Measurements from ENCODE around the gene IMPDH1.
"Not testable (repeated sequence)": the region's sequence is repeated elsewhere in the genome, so short reads cannot be mapped to it uniquely, and the experiment has no call there.

The IMPDH1 gene

DNA sequence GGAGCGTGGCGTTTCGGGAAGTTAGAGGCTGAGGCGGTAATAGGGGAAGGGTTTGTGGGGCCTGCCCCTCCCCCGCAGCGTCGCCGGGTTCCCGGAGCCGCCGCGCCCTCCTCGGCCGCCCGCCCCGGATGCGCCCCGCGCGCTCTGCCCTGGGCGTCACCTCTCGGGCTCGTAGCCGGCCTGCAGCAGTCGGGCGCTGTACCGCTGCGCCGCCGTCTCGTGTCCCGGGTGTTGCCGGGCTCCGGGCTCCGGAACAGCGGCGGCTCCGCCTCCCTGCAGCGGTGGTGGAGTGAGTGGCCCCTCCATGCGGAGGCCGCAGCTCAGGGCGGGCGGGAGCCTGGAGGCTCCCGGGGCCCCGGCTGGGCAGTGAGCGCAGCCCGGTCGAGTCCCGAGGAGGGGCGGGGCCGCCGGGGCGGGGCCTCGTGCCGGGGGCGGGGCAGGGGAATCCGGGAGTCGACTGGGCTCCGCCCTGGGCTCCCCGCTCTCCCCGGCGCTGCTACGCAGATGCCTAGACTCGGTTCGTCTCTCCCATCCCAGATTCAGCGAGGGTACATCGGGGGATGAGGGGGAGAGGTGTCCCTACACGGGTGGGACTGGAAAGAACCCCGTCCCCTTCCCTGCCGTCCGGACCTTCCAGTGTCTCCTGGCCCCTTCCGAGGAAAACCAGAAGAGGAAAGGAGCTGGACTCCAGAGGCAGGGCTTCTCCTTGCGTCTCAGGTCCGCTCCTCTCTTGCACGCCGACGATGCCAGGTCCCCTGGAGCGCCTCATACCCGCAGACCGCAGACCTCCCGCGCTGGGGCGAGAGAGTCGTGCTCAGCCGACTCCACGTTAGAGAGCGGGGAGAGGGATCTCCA is at the start of gene IMPDH1:
TSS of gene IMPDH1 (minus strand) at position 387 of the 855 bp plus-strand sequence. CDS start at position 306, 81 bp downstream.
- WGBS (ENCODE audit: insufficient coverage, insufficient read length) = no CpG with 5 or more reads among the region's 87 CpGs
- no peak for DNase-seq (ENCODE audit: low read depth, low spot score)

DNA sequence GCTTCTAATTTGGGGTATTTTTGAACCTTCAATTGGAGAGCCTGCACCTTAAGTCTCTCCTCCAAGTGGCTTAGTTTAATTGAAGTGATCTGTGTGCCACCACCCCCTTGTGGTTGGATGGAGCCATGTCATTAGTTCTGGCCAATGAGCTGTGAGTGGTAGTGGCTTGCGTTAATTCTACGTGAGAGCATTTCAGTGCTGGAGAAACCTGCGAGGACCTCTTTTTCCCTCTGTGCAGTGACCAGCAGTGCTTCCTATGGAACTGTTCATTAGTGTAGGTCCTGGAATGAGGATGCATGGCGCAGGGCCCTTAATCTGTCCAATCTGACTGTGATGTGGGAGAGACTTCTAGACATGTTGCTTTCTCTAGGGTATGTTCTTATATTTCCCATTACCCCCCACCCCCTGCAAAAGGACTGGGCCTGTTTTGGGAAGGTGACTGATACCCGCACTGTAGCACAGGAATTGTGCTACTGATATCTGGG is 49.7 kb upstream of the IMPDH1 start:
- H3K4me3 ChIP-seq (ENCODE audit: low read length) = no peak overlapping the region
- no peaks in the 10 kb centered on the region for H3K9me3 ChIP-seq (ENCODE audit: control insufficient read depth, insufficient read depth, low read length)
- WGBS (ENCODE audit: insufficient coverage, insufficient read length) = no CpG with 5 or more reads among the region's 5 CpGs
- no peaks in the 10 kb centered on the region; the same call in 1 of the 2 replicates for H3K4me1 ChIP-seq (ENCODE audit: control insufficient read depth, insufficient read depth, low read length)
- no peaks in the 10 kb centered on the region for H3K27me3 ChIP-seq (ENCODE audit: control insufficient read depth, insufficient read depth, low read length)
- no peak for DNase-seq (ENCODE audit: low read depth, low spot score)
- H3K27ac ChIP-seq (ENCODE audit: low read length) = no peak overlapping the region
- H3K36me3 ChIP-seq (ENCODE audit: control insufficient read depth, insufficient read depth, low read length) = no peaks in the 10 kb centered on the region; the same call in 1 of the 2 replicates

More for the DNA sequence above, at the start of gene IMPDH1:
- H3K9me3 ChIP-seq (ENCODE audit: control insufficient read depth, insufficient read depth, low read length) = no peaks in the 10 kb centered on the region
- peak within 1 kb of the TSS; percentile 59; the same call in 1 of the 2 replicates for H3K4me3 ChIP-seq (ENCODE audit: low read length)
- H3K27me3 ChIP-seq (ENCODE audit: control insufficient read depth, insufficient read depth, low read length) = peaks cover 38% of the 10 kb centered on the region
- H3K27ac ChIP-seq (ENCODE audit: low read length) = no peak within 1 kb of the TSS
- peaks cover 7% of the 10 kb centered on the region for H3K4me1 ChIP-seq (ENCODE audit: control insufficient read depth, insufficient read depth, low read length)
- H3K36me3 ChIP-seq (ENCODE audit: control insufficient read depth, insufficient read depth, low read length) = no peaks in the 10 kb centered on the region

DNA sequence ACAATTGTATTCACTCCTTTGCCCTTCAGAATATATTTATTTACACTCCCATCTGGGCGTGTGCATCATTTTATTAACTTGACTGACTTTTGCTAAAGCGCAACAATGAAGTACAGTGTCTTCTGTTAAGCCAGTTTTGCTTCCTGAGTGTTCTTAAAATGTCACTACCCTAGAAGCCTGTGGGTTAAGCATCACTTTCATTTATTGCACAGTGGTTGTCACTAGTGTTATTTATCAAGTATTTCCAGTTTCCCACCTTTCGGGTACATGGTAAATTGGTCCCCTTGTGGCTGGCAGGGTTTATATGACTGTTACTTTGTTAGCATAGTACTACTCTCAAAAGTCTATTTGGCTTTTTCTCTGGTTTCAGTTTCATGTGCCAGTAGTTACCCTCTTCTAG is 49.2 kb upstream of the IMPDH1 start:
- H3K4me3 ChIP-seq (ENCODE audit: low read length) = no peak overlapping the region
- no peak overlapping the region for H3K27ac ChIP-seq (ENCODE audit: low read length)
- WGBS (ENCODE audit: insufficient coverage, insufficient read length) = no CpG with 5 or more reads among the region's 3 CpGs
- no peaks in the 10 kb centered on the region for H3K27me3 ChIP-seq (ENCODE audit: control insufficient read depth, insufficient read depth, low read length)
- no peak for DNase-seq (ENCODE audit: low read depth, low spot score)
- H3K4me1 ChIP-seq (ENCODE audit: control insufficient read depth, insufficient read depth, low read length) = no peaks in the 10 kb centered on the region; the same call in 1 of the 2 replicates
- no peaks in the 10 kb centered on the region for H3K9me3 ChIP-seq (ENCODE audit: control insufficient read depth, insufficient read depth, low read length)
- H3K36me3 ChIP-seq (ENCODE audit: control insufficient read depth, insufficient read depth, low read length) = no peaks in the 10 kb centered on the region; the same call in 1 of the 2 replicates

DNA sequence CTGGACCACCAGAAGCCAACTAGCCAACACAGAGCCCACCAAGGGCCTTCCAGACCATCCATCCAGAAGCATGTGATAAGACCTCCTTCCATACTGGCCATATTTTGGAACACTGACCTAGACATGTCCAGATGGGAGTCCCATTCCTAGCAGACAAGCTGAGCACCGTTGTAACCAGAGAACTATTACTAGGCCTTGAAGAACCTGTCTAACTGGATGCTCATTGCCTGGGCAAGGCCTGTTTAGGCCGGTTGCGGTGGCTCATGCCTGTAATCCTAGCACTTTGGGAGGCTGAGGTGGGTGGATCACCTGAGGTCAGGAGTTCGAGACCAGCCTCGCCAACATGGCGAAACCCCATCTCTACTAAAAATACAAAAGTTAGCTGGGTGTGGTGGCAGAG is 47.6 kb upstream of the IMPDH1 start:
- H3K4me1 ChIP-seq (ENCODE audit: control insufficient read depth, insufficient read depth, low read length); H3K27me3 ChIP-seq (ENCODE audit: control insufficient read depth, insufficient read depth, low read length); H3K27ac ChIP-seq (ENCODE audit: low read length); H3K9me3 ChIP-seq (ENCODE audit: control insufficient read depth, insufficient read depth, low read length); DNase-seq (ENCODE audit: low read depth, low spot score); H3K36me3 ChIP-seq (ENCODE audit: control insufficient read depth, insufficient read depth, low read length); H3K4me3 ChIP-seq (ENCODE audit: low read length): not testable (repeated sequence)
- WGBS (ENCODE audit: insufficient coverage, insufficient read length) = no CpG with 5 or more reads among the region's 6 CpGs

DNA sequence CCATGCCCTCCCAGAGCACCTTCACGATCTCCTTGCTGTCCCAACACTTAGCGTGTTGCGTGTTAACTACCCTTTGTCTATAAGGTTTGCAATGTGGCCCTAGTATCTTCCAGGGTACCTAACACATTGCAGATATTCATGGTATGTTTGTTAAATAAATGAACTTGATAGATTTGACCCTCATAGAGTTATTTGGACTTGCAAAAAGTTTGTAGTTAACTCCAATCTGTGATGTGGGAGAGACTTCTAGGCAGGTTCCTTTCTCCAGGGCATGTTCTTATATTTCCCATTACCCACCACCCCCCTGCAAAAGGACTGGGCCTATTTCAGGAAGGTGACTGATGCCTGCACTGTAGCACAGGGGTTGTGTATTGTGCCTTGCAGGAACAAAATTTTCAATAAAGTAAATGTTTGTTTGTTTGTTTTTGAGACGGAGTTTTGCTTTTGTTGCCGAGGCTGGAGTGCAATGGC is 46.5 kb upstream of the IMPDH1 start:
- H3K27ac ChIP-seq (ENCODE audit: low read length) = no peak overlapping the region
- peak overlapping the region; percentile 64 for H3K4me3 ChIP-seq (ENCODE audit: low read length)
- no peaks in the 10 kb centered on the region for H3K27me3 ChIP-seq (ENCODE audit: control insufficient read depth, insufficient read depth, low read length)
- no peaks in the 10 kb centered on the region for H3K9me3 ChIP-seq (ENCODE audit: control insufficient read depth, insufficient read depth, low read length)
- WGBS (ENCODE audit: insufficient coverage, insufficient read length) = no CpG with 5 or more reads among the region's 5 CpGs
- H3K36me3 ChIP-seq (ENCODE audit: control insufficient read depth, insufficient read depth, low read length) = no peaks in the 10 kb centered on the region; the same call in 1 of the 2 replicates
- no peak for DNase-seq (ENCODE audit: low read depth, low spot score)
- H3K4me1 ChIP-seq (ENCODE audit: control insufficient read depth, insufficient read depth, low read length) = peaks cover 1% of the 10 kb centered on the region; the same call in 1 of the 2 replicates

DNA sequence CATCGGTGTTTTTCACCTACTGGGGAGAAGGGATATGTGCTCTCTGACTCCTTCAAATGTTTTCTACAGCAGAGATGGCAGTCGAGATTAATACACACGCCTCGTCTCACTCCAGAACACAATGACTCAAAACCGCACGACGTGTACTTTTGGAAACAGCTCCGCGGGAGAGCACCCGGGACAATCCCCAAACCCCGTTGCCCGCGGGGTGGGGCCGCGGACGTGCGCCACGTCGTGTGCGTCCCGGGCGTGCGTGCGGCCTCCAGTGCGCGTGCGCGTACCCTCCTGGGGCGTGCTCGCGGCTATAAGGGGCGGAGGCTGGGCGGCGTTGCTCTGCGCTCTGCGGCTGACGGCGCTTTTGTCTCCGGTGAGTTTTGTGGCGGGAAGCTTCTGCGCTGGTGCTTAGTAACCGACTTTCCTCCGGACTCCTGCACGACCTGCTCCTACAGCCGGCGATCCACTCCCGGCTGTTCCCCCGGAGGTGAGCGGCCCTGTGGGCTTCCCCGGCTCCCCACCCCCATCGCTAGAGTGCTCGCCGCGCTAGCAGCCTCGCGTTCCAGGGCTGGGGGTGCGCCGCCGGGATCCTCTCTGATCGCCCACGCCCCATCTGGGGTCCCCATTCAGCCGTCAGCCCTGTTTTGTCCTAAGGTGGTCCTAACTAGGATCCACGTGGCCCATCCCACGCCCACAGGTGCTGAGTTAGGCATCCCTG is 45.9 kb upstream of the IMPDH1 start, which contains the start of gene HILPDA:
TSS of gene HILPDA (plus strand) at position 336 of the 712 bp plus-strand sequence. CDS start 1,391 bp downstream, outside the sequence.
- no peak for DNase-seq (ENCODE audit: low read depth, low spot score)
- H3K4me1 ChIP-seq (ENCODE audit: control insufficient read depth, insufficient read depth, low read length) = peaks cover 1% of the 10 kb centered on the region; the same call in 1 of the 2 replicates
- H3K36me3 ChIP-seq (ENCODE audit: control insufficient read depth, insufficient read depth, low read length) = no peaks in the 10 kb centered on the region; the same call in 1 of the 2 replicates
- no peaks in the 10 kb centered on the region for H3K9me3 ChIP-seq (ENCODE audit: control insufficient read depth, insufficient read depth, low read length)
- H3K4me3 ChIP-seq (ENCODE audit: low read length) = peak within 1 kb of the TSS; percentile 64
- no CpG with 5 or more reads among the region's 64 CpGs for WGBS (ENCODE audit: insufficient coverage, insufficient read length)
- no peaks in the 10 kb centered on the region for H3K27me3 ChIP-seq (ENCODE audit: control insufficient read depth, insufficient read depth, low read length)
- no peak within 1 kb of the TSS for H3K27ac ChIP-seq (ENCODE audit: low read length)

DNA sequence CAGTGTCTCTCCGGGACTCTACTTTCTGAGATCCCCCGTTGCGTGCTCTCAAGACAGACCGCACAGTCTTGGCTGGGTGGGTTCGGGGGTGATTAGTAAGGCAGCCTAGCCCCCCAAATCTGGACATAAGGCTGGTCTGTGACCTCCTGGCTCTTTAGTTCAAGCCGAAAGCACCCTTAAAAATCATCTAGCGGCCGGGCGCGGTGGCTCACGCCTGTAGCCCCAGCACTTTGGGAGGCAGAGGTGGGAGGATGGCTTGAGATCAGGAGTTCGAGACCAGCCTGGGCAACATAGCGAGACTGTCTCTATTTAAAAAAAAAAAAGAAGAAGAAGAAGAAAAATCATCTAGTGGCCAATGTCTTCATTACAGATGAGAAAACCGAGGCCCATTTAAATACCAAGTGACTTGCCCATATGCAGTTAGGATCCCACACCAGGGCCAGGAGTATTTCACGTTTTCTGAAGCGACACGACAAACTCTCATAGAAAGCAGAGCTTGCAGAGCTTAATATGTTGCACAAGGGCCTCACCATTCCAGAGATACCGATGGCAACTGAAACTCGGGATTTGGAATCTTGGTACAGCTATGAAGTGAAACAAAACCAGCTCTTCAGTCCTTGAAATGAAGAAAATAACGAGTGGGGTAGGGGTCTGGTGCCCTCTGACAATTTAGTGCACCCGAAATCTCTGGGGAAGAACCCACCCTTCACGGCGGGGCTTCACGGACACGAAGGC is 45.2 kb upstream of the IMPDH1 start:
- Histone ChIP-seq H3K9me3 (ENCODE audit: control insufficient read depth, insufficient read depth, low read length) (no peaks in the 10 kb centered on the region), H3K4me3 (ENCODE audit: low read length) (peak overlapping the region; percentile 64; the same call in 1 of the 2 replicates), H3K27ac (ENCODE audit: low read length) (no peak overlapping the region), H3K4me1 (ENCODE audit: control insufficient read depth, insufficient read depth, low read length) (peaks cover 1% of the 10 kb centered on the region; the same call in 1 of the 2 replicates), H3K27me3 (ENCODE audit: control insufficient read depth, insufficient read depth, low read length) (no peaks in the 10 kb centered on the region), H3K36me3 (ENCODE audit: control insufficient read depth, insufficient read depth, low read length) (no peaks in the 10 kb centered on the region; the same call in 1 of the 2 replicates)
- DNase-seq (ENCODE audit: low read depth, low spot score) = no peak
- no CpG with 5 or more reads among the region's 25 CpGs for WGBS (ENCODE audit: insufficient coverage, insufficient read length)

DNA sequence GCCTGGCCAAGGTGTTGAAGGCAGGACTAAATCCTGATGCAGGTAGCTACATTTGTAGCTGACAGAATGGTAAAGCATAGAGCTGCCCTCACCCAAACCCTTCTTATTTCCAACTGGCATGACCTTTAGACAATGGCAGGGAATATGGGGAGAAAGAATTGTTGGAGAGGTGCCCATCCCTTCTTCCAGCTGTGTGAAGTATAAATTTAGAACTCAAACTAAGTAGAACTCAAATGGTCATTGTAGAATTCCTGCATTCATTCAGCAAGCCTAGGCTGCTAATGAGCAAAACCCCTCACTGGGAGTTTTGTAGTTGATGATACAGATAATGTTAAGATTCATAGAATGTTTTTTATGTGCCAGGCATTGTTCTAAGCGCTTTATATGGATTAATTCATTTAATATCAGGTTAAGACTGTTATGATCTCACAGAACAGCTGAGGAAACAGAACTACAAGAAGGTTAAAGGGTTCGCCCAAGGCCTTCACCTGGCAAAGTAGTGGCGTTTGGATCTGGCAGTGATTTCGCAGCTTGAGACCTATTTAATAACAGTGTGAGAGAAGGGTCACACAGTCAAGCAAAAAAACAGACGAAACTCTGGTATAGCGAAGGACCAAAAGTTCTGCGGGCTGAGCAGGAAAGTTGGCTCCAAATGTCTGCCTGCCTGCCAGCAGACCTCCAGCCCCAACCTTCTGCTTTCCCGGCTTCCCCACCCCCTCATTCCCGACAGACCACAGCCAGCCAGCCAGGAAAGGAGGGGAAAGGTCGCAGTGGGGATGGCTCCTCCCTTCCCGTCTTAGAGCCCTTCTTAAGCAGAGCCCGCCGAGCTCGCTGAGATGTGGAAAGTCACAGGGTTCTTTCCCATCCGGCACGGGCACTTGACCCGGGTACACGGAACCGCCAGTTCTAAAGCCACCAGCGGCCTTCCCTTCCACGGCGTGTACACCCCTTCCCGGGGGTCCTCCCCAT is 44.3 kb upstream of the IMPDH1 start:
- no peaks in the 10 kb centered on the region for H3K9me3 ChIP-seq (ENCODE audit: control insufficient read depth, insufficient read depth, low read length)
- H3K4me1 ChIP-seq (ENCODE audit: control insufficient read depth, insufficient read depth, low read length) = peaks cover 1% of the 10 kb centered on the region; the same call in 1 of the 2 replicates
- H3K27me3 ChIP-seq (ENCODE audit: control insufficient read depth, insufficient read depth, low read length) = no peaks in the 10 kb centered on the region
- no CpG with 5 or more reads among the region's 23 CpGs for WGBS (ENCODE audit: insufficient coverage, insufficient read length)
- H3K36me3 ChIP-seq (ENCODE audit: control insufficient read depth, insufficient read depth, low read length) = no peaks in the 10 kb centered on the region; the same call in 1 of the 2 replicates
- no peak for DNase-seq (ENCODE audit: low read depth, low spot score)
- H3K4me3 ChIP-seq (ENCODE audit: low read length) = peak overlapping the region; percentile 1; the same call in 1 of the 2 replicates
- no peak overlapping the region for H3K27ac ChIP-seq (ENCODE audit: low read length)

DNA sequence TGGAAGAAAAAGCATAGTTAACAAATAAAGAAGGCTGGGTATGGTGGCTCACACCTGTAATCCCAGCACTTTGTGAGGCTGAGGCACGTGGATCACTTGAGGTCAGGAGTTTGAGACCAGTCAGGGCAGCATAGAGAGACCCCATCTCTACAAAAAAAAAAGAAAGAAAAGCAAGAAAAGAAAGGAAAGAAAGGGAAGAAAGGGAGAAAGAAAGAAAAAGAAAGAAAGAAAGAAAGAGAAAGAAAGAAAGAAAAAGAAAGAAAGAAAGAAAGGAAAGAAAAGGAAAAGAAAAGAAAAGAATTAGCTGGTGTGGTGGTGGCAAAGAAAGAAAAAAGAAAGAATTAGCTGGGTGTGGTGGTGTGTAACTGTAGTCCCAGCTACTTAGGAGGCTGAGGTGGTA is 42.8 kb upstream of the IMPDH1 start:
- Histone ChIP-seq H3K9me3 (ENCODE audit: control insufficient read depth, insufficient read depth, low read length) (no peaks in the 10 kb centered on the region), H3K36me3 (ENCODE audit: control insufficient read depth, insufficient read depth, low read length) (no peaks in the 10 kb centered on the region), H3K27ac (ENCODE audit: low read length) (no peak overlapping the region), H3K4me3 (ENCODE audit: low read length) (no peak overlapping the region), H3K4me1 (ENCODE audit: control insufficient read depth, insufficient read depth, low read length) (peaks cover 1% of the 10 kb centered on the region; the same call in 1 of the 2 replicates), H3K27me3 (ENCODE audit: control insufficient read depth, insufficient read depth, low read length) (no peaks in the 10 kb centered on the region)
- no CpG with 5 or more reads among the region's 1 CpG for WGBS (ENCODE audit: insufficient coverage, insufficient read length)
- no peak for DNase-seq (ENCODE audit: low read depth, low spot score)
